Activated CD8-positive, alpha-beta memory T cell treated with anti-CD3 and anti-CD28 coated beads, Interleukin-2, amount 50 U/mL, for 48 hours (primary cell): ENCODE measurements around the gene HNRNPCL4.
"Not testable (repeated sequence)": the region's sequence is repeated elsewhere in the genome, so short reads cannot be mapped to it uniquely, and the experiment has no call there.

Experiments used
- DNase-seq: peaks from one replicate; pipeline ENCODE4 v3.0.0-alpha.2; 2020

Gene HNRNPCL4

GRCh38 chr1:13165531-13165930 lies at the start of gene HNRNPCL4:
TSS of gene HNRNPCL4 (minus strand) at chr1:13165631. CDS start at chr1:13165467, 164 bp downstream.
- not testable (repeated sequence) for DNase-seq

GRCh38 chr1:13208712-13209111 lies 43.3 kb upstream of the HNRNPCL4 start:
- DNase-seq = not testable (repeated sequence)

GRCh38 chr1:13201309-13201708 lies 35.9 kb upstream of the HNRNPCL4 start, which contains the start of gene PRAMEF13:
TSS of gene PRAMEF13 (minus strand) at chr1:13201409. CDS start at chr1:13199589, 1,820 bp downstream.
- DNase-seq = not testable (repeated sequence)

GRCh38 chr1:13171548-13171947 lies 6.1 kb upstream of the HNRNPCL4 start, which contains the start of gene PRAMEF9:
TSS of gene PRAMEF9 (plus strand) at chr1:13171848. CDS start at chr1:13175281, 3,433 bp downstream.
- DNase-seq = not testable (repeated sequence)

- not testable (repeated sequence) for DNase-seq
Measured at GRCh38 chr1:13155909-13156308, 9.5 kb downstream of the HNRNPCL4 start, which contains the start of gene PRAMEF26. TSS of gene PRAMEF26 (minus strand) at chr1:13156009. CDS start at chr1:13153095, 2,914 bp downstream.

- not testable (repeated sequence) for DNase-seq
Measured at GRCh38 chr1:13116754-13117153, 48.7 kb downstream of the HNRNPCL4 start, which contains the start of gene HNRNPCL2. TSS of gene HNRNPCL2 (minus strand) at chr1:13116854. CDS start at chr1:13116400, 454 bp downstream.
